HG02938 (cell line): ENCODE data around the gene GLT6D1.

Source experiments
- ATAC-seq: cut with Tn5 transposase; IDR thresholded peaks from one replicate; pipeline ENCODE4 v1.9.1; 2021; ENCODE audit warnings: mild to moderate bottlenecking, moderate library complexity; ENCODE audit not compliant: unreplicated experiment

GLT6D1 gene

DNA sequence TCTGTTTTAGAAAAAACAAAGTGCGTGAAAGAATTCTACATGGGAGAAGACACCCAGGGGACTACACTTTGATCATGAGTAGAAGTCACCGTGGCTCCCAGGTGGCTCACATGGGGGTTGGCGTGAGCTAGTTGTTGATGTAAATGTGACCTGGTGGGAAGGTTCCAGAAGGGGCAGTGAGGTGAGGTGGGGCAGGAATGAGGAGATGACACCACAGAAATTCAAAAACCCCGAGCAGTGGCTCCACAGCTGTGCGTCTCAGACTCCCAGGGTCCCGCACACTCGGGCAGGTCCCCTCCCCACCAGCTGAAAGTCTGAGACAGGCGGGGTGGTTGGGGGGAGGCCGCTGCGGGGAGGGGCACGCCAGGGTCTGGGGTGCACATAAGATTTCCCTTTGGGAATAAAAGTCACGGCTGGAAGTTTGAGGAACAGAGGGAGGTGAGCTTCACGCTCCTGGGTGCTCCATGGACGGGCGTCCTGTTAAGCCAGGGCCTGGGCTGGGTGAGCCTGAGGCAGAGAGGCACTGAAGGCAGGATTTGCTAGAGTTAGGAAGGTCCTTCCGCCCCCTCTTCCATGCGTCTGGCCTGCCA is 29.9 kb downstream of the GLT6D1 start:
- no peak for ATAC-seq

DNA sequence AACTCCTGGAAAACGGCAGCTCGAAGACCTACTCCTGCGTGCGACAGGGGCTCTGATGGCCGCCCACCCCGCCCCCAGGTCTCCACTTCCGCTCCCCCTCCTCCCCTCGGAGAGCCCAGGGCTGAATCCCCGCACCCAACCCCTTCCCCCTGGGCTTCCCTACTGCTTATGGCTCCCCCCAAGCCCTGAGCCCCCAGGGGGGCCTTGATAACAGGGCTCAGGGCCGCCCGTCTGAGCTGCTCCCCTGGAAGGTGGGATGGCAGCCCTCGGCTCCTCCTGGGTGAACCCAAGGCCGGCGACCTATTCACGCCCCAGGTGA is 30.4 kb downstream of the GLT6D1 start:
- ATAC-seq: no peak

DNA sequence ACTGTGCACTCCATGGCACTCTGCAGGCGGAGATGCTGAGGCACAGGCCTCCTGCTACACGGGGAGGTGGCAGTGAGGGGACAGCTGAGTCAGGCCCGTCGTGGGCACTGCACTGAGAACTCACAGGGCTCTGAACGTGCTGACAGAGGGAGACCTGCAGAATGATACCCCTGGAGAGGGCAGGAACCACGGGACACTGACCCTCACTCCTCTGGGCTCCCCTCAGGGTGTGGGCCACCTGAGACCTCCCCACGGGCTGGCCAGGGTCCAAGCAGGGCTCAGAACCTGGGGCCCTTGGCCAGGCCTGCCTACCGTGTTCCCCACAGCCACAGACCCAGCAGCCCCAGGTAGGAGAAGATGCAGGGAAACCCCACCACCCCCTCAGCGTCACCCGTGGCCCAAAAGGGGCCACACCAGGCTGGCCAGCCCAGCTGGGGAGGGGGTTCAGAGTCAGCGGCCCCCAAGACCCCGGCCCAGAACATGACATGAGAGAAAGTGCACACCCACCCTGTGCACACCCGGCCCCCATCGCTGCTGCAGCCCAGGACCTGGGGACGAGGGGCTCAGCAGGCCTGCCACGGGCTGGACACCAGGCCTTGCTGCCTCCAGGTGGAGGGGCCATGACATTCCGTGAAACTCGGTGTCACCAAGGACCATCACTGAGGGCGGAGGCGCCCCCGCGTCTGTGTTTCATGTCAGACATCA is 30.9 kb downstream of the GLT6D1 start:
- no peak for ATAC-seq

DNA sequence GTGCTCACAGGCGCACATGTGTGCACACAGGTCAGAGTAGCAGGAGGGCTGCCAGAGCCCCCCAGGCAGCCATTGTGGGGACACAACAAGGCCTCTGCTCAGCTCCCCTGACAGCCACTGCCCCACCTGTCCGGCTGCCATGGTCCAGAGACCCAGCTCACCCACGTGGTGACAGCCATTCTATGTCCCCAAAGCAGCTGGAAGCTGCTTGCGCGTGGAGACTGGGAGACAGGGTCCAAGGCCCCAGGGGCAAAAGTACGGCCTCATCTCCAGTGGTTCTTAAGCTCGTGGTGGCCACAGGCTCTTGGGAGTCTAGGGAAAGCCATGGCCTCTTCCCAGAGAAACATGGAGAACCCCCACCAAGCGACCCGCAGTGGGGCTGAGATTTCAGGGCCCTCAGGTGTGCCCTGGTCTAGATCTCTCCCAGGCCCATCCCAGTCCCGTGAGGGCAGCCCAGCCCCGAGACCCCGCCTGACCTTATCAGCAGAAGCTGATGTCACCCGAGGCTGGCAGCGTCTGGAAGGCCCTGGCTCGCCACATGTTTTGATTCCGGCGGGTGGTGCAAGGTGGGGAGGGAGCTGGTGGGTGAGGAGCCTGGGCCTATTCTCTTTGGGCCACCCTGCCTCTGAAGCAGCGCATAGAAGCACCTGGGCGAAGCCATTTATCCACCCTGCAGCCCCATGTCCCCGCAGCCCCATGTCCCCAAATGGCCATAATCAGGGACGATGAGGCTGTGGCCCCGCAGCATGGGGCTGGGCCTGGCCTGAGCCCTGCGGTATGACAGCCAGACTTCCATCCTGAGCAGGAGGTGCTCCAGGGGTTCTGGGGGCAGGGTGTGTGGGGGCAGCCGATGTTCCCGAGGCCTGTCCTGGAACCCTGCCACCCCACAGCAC is 31.7 kb downstream of the GLT6D1 start:
- ATAC-seq: no peak

DNA sequence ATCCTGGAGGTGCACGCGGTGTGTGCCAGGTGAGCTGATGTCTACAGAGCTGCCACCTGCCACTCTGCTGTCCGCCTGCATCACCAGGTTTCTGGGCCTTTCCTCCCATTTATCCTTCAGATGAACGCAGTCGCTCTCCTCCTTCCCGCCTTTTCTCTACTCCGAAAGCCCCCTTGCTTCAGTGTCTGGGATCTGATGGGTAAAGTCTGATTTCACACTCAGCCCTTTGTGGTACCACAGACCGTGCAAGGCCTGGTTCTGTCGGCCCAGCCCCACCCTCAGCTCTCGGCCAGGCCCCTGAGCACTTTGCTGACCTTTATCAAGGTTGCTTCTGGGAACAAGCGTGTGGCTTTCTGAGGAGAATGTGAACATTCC is 32.5 kb downstream of the GLT6D1 start:
- no peak for ATAC-seq

DNA sequence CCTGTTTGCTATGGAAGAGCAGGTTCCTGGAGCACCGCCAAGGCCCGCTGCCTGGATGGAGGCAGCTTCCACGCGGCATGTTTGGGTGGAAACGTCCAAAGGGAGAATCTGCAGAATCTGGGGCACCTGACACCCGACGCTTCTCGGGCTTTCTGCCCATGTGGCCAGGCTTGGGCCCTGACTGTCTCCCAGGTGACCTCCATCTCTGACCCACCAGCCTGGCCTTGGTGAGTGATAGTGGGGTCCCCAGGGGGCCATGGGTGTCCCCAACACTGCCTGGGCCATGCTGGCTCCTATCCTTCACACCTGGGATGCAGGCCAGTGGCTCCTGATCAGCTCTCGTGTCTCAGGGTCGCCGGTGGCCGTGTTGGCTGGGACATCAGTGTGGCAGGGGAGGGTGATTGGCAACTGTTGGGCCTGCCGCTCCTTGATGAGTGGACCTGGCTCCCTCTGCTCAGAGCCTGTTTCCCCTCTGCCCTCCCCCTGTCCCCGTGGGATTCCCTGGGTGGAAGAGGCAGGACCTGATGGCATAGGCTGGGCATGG is 34.0 kb downstream of the GLT6D1 start:
- no peak for ATAC-seq

DNA sequence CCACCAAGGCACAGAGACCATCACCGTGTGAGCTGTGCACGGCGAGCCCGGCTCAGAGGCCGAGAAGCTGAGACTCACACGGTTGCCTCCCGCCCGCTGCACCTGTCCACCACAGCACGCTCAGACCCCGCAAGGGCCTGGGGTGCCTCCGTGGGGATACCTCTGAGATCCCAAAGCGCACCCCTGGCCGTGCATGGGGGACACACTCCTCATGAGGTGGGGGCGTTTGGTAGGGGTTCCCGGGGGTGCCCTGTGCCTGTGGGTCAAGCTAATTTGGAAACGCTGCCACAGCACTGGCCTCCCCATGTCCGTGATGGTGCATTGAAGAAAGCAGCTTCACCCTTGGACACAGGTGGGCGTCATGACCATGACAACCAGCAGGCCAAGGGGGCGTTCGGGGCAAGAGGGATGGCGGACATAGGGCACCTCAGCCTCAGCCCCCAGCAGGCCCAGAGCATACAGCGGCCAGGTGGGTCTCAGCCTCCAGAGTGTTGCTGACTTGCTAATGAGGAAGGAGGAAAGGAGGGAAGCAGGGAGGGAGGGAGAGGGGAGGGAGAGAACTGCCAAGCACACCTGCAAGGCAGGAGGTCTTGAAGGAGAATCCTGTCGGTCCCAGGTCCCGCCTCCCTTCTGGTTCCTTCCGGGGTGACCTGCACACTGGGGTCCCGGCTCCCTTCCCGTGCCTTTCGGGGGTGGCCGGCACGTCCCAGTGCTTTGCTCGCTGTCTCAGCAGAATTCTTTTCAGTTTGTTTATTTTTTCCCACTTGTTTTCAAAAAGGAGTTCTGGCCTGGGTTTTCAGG is 34.7 kb downstream of the GLT6D1 start:
- ATAC-seq: no peak

DNA sequence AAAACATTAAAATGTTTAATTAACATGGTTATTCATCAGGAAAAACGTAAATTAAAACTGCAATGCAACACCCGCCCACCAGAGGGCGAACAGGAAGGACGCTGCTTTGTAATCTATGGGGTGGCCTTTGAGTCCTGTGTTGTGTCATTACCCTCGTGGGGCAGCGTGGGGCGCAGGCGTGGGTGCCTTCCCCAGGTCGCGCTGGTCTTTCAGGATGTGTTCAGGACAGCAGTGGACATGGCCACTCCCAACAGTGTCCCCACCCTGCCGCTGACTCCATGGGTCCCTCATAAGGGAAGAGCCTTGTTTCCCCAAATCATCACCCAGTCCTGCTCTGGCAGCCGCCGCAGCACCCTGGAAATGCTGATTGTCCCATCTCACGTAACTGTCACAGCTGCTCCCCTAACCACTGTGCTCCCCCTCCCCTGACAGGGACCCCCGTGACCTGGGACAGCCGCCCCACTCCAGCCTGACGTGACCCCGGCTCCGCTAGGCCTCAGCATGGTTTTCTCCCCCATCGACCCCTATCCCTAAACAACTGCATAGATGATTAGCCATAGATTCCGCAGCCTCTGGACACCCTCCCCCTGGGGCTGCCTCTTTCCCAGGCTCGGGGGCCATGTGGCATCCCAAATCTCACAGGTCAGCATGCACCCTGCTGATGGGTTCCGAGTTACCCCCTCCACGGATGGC is 36.4 kb downstream of the GLT6D1 start:
- ATAC-seq: no peak

DNA sequence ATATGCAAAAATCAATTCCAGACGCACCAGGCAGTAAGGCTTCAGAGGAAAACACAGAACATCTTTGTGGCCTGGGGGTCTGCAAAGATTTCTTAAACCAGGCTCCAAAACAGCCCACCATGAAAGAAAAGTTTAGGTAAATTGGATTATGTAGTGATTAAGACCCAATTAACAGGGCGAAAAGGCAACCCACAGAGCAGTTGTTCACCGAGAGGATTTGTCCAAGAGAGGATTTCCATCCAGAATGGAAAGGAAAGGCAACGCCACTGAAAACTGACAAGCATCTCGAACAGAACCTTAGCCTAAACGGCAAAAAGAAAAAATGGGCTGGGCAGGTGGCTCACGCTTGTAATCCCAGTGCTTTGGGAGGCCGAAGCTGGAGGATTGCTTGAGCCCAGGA is 37.4 kb downstream of the GLT6D1 start:
- ATAC-seq: no peak

DNA sequence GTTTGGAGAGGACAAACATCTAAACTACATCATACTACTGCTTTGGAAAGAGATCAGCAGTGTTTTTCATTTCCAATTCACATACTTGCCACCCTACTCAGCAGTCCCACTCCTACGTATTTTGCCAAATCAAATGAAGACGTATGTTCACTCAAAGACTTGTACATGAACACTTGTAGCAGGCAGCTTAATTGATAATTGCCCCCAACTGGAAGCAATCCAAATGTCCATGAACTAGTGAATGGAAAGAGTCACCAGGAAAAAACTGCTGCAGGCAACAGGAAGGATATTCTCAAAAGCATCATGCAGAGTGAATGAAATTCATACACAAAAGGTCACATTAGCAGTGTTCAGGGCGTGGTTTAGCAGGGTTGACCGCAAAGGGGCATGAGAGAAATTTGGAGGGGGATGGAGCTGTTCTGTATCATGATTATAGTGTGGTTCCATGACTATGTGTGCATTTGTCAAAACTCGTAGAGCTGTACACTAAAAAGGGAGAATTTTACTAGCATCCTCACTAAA is 39.0 kb downstream of the GLT6D1 start:
- ATAC-seq: no peak

DNA sequence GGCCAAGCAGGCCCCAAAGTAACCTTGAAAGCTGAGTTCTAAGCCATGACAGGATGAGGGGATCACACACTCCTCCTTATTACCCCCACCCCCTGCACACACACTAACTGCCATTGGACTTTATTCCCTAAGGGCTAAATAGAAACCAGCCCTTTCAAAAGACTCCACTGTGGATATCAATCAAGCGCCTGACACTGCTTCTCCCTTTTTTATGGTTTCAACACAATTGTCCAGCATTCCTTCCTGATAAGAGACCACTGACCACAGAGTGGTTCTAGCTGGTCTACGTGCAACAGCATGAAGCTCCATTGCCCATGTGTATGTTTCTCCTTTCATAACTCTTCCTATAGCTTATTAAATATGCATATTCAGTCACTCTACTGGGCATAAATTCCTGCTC is 43.1 kb downstream of the GLT6D1 start:
- ATAC-seq: no peak

DNA sequence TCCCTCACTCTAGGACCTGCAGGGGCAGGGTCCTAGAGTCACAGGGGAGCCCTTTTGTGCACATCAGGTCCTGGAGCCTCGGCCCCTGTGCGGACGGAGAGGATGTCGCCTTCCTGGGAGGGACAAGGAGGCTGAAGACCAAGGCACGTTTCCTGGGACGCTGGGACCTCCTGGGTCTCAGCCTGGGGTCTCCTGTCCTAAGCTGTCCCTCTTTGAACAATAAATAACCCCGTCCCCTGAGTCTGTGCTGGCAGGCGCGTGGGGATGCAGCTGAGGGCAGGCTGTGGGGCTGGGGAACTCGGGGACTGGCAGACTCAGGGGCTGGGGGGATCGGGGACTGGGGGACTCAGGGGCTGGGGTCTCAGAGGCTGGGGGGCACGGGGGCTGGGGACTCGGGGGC is 46.7 kb downstream of the GLT6D1 start:
- ATAC-seq: no peak

DNA sequence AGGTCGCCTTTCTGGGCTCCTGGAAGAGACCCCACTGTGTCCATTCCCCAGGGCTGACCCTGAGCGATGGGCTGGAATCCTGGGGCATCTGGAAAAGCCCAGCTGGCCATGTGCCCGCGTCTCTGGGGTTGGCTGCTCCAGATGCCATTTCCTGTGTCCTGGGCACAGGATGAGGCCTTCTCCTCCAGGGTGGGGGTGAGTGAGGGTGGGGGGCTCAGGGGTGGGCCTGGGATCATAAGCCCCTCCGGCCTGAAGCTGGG is 47.1 kb downstream of the GLT6D1 start:
- ATAC-seq: no peak

DNA sequence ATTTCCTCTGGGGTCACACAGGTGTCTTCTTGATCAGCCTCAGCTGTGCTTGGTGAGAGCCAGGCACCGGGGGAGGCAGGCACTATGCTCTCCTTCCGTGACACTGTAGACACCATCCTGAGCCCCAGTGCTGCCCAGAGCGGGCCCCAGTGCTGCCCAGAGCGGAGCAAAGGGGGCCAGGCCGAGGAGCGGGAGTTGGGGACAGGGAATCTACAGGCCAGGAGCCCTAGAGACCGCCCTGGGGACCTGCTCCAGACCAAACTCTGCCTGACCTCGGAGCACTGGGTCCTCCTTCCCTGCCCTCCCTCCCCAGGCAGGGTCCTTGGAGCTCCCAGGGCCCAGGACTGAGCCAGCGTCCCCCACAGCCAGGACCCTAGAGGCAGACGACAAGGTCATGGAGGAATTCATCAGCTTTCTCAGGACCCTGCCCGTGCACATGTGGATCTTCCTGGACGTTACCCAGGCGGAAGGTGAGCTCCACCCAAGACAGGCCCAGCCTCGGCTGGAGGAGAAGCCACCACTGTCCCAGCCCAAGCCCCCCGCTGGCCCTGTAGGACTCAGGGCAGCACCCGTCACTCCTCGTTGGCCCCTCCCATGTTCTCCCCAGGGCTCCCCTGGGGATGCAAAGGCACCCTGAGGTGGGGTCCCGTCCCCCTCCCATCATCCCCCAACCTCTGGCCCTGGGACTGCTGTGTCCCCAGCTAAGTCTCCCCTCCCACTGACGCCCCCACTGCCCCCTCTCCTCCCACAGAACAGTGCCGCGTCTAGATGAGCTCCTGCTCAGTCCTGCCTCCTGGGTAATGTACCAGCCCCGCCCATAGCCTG is 47.6 kb downstream of the GLT6D1 start:
- no peak for ATAC-seq

DNA sequence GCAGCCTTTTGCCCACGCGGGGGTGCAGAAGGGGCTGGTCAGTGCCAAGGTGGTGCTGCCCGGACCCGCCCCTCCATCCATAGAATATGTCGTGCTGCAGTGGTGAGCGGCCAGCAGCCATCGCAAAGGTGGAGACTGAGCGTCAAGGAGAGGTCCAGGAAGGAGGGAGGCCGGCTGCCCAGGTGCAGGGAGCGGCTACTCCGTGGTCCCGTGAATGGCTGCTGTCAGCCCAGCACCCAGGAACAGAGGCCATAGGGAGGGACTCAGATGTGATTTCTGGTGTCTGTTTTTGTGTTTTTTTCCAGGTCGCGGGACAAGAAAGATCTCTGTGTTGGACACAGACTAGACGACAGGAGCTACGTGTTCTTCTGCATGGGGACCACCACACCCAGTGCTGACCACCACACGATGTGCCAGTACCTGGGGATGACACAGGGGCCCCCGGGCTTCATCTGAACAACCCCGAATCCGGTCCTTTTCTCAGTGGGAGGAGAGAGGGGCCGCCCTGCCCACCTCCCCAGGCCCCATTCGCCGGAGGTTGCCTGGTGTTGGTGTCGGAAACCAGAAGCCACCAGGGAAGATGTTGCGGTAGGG is 48.8 kb downstream of the GLT6D1 start:
- ATAC-seq: no peak

DNA sequence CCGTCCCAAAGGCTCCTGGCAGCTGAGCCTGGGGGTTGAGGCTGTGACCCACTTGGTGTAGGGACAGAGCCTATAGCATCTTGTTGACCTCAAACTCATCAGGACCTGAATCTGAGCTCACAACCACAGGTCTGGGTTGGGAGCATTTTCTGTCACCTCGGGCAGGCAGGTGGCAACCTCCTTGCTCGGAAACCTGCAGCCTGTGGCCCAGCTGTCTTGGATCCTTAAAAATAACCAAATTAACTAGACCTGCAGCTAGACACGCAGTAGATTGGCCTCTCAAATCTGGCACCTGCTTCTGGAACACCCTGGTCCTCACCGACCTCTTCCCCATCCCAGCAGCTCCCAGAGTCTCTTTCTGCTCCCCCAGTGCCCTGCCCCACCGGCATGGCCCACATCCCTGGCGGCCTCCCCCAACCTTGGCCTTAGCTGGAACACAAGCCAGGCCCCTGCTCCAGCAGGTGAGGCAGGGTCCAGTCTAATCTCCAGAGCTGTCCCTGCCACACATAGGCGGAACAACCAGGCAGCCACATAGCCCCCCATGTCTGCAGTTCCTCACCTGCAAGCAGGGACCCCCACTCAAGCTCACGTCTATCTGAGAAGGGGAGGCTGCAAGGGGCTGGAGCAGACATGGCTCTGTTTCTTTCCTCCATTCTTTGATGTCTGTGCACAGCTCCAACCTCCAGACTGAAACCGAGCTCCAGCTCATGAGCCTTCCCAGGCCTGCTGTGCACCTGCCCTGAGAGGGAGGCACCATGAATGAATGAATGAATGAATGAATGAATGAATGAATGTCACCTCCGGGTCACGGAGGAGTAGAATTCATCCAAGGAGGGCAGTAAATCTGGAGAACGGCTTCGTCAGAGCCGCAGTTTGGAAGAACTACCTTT is 49.5 kb downstream of the GLT6D1 start:
- no peak for ATAC-seq

DNA sequence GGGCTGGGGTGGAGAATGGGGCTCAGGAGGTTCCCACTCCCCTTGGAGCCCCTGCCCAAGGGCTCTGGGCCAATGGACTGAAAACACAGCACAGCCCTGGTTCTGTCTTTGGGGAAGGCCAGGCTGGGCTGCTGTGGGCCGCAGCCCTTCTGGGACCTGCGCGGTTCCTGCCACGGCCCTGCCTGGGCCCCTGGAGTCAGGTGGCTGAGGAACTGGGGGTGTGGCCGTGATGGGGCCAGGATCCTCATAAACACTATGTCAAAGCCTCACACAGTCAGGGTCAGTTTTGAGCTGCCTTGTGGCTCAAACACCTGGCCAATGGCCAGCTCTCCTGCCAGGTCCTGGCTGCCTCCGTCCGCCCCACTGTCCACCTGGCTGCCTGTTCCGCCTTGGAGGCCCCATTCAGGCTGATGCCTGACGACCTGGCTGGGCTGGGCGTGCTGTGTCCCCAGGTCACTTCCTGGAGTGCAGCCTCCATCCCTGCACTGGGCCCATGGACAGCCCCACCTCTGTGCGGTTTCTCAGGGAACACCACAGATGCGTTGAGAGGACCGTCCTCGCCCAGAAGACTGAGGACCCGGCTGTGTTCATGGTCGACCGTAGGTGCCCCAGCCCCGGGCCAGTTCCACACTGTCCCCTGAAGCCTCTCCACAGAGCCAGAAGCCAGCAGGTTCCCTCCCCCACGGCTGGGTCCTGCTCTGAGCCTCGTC is 50.3 kb downstream of the GLT6D1 start:
- ATAC-seq: no peak

DNA sequence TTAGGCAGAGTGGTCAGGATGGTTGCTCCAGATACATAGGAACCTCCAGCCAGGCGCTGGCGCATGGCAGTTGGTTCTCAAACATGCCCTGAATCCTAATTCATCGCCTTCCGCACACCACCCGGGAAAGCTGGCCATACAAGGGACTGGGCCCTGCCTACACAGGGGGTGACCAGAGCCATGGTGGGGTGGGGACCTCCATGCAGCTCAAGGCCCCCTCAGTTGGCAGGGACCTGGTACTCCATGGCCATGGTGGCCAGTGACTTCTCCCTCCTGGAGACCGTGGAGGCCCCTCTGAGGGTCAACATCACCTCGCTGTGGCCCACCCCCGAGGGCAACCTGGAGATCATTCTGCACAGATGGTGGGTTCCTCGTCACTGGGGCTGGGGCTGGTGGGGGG is 51.0 kb downstream of the GLT6D1 start:
- no peak for ATAC-seq
